ENCODE results near the gene USP38.

- TF ChIP-seq POLR2A (IDR thresholded peaks at IDR 0.05; ENCODE audit: low read length) = no peak
- no peak for TF ChIP-seq GATA1 (IDR thresholded peaks at IDR 0.05; ENCODE audit: low read depth, low read length)
Measured at GRCh38 chr4:143253166-143253565, 68.4 kb downstream of the USP38 start.

All from erythroblast (primary cell).